GM10266 (cell line): ENCODE results near the gene EMSY.

Source experiments
- DNase-seq: peaks from one replicate; pipeline ENCODE4 v3.0.0; 2012; ENCODE audit errors: extremely low spot score
- TF ChIP-seq, protein P1 (sequence below): IDR thresholded peaks from 2 replicates; pipeline ENCODE4 v1.5.1; 2012; ENCODE audit warnings: mild to moderate bottlenecking, low read depth; ENCODE audit not compliant: control insufficient read depth, insufficient read depth; ENCODE audit errors: missing control alignments

EMSY gene

DNA sequence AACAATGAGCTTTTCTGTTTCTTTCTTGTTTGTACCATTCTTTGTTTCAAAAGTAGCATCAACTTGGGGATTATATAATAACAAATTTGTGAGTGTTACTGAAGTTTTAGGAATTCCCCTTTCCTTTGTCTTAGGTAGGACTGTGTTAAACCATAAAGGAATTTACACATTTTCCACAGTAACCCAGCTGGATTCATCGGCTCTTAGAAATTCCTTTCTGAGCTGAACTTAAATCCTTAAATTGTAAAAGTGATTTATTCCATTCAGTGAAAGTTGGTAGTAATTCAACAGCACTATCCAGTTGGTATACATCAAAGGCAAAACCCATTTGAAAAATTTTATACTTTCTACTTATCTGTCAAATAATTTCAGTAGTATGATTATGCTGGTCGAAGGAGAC is 11.8 kb downstream of the EMSY start:
- no peak for DNase-seq
- TF ChIP-seq, protein P1, sequence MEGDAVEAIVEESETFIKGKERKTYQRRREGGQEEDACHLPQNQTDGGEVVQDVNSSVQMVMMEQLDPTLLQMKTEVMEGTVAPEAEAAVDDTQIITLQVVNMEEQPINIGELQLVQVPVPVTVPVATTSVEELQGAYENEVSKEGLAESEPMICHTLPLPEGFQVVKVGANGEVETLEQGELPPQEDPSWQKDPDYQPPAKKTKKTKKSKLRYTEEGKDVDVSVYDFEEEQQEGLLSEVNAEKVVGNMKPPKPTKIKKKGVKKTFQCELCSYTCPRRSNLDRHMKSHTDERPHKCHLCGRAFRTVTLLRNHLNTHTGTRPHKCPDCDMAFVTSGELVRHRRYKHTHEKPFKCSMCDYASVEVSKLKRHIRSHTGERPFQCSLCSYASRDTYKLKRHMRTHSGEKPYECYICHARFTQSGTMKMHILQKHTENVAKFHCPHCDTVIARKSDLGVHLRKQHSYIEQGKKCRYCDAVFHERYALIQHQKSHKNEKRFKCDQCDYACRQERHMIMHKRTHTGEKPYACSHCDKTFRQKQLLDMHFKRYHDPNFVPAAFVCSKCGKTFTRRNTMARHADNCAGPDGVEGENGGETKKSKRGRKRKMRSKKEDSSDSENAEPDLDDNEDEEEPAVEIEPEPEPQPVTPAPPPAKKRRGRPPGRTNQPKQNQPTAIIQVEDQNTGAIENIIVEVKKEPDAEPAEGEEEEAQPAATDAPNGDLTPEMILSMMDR: no peak

DNA sequence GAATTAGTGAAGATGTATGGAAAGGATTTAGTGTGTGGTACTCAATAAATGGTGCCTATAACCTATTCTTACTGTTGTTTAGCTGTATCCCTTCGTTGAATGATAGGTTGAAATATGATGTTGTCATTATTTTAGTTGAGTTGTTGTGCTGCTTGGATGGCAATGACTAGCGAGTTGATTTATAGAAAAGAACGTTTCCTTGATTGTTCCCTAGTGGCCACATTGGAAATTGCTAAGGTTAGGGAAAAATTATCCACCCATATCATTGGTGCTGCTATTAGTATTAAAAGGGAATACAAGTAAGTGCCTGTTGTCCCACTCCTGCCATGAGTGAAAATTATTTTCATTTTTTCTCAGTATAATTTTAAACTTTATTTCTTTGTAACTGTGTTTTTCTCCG is 14.5 kb downstream of the EMSY start:
- TF ChIP-seq, protein P1: peak; percentile 11
- DNase-seq: no peak

DNA sequence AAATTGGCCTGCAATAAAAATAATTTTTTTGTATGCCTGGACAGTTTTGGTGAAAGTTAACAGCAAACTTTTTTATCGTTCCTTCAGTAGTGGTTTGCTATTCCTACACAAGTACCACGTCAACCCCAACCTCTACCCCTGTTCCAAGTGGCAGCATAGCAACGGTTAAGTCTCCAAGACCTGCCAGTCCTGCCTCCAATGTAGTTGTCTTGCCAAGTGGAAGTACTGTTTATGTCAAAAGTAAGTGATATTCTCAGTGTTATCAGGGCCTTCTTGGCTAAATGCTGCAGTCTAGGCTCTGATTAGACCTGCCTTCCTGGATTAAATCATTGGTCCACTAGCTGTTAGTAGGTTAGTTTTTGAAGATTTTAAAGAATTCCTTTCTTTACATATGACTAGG is 15.0 kb downstream of the EMSY start:
- TF ChIP-seq, protein P1: no peak
- no peak for DNase-seq

DNA sequence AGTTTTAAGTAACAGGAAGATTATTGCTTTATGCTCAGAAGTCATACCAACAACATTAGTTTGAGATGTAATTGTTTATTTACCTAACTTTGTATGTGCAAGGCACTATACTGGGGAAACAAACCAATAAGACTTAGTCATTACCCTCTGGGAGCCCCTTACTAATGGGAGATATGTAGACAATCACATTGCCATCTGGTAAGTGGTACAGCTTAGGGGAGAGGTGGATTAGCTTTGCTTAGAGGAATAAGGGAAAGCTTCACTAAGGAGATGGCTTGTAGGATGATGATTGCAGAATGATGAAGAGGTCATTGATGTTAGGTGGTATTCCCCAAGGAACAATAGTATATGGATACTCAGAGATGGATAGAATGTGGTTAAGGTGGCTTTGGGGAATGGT is 17.5 kb downstream of the EMSY start:
- DNase-seq: no peak
- TF ChIP-seq, protein P1: no peak

DNA sequence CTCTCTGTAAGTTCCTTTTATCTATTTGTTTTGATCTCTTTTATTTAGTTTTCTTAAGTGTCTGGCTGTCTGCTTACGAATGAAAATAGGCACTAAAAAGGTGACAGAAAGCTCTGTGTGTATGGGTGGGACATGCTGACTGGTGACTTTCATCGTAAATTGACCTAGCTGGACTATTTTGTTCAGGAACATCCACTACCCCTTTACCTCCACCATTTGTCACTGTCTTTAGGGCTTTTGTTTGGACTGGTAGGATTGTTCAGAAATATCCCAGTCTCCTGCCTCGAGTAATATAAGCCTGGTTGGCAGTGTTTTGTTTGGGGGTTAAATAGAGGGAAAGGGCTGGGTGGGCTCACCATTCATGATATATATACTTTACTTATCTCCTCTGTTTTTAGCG is 20.9 kb downstream of the EMSY start:
- TF ChIP-seq, protein P1: no peak
- no peak for DNase-seq

DNA sequence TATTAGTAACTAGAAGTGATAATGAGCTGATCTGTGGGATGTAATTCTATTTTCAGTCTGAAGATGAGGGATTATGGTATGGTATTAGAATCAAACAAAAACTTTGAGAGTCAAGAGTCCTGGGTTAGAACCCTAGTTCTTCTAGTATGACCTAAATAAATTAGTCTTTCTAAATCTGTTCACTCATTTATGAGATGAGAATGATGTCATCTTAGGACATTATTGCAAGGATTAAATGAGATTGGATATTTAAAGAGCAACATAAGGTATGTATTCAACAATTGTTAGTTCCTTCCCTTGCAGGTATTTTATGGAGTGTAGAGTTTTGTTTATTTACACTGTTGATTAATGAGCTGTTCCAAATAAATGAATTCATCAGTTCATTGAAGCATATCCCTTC is 21.8 kb downstream of the EMSY start:
- DNase-seq: no peak
- TF ChIP-seq, protein P1: no peak

DNA sequence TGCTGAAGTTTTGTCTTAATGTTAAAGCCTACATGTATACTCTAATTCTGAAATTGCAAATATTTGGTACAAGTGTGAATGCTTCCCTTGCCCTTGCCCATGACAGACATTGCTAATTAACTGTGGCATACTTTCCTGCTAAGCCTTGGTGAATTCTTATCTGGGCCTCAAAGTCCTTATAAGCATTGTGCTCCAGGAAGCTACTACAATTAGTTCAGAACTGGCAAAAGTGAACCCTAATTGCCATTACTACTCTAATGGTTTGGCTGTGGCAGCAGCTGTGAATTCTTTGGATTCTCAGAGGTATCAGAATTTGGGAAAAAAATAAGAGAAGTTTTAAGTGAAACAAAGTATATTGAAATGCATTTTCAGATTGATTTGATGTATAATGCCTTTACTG is 24.3 kb downstream of the EMSY start:
- TF ChIP-seq, protein P1: no peak

DNA sequence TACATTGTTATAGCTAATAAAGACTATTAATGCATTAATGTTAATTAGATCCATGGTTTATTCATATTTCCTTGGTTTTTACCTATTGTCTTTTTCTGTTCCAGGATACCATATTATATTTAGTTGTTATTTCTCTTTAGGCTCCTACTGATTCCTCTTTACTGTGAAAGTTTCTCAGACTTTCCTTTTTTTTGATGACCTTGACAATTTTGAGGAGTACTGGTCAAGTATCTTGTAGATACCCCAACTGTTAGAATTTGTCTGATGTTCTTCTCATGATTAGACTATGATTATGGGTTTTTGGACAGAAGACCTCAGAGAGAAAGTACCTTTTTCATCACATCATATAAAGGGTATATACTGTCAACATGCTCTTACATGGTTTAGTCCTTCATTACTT is 26.6 kb downstream of the EMSY start:
- no peak for DNase-seq

More for the DNA sequence above, 24.3 kb downstream of the EMSY start:
- no peak for DNase-seq

More for the DNA sequence above, 26.6 kb downstream of the EMSY start:
- TF ChIP-seq, protein P1: no peak
